GM19468 (cell line): ENCODE measurements around the gene KRTAP29-1.
"Not testable (repeated sequence)": the region's sequence is repeated elsewhere in the genome, so short reads cannot be mapped to it uniquely, and the experiment has no call there.

Experiments
- ATAC-seq: cut with Tn5 transposase; IDR thresholded peaks from one replicate; pipeline ENCODE4 v1.9.1; 2021; ENCODE audit warnings: mild to moderate bottlenecking, moderate library complexity, moderate number of reproducible peaks; ENCODE audit not compliant: unreplicated experiment; ENCODE audit errors: extremely low read depth

The KRTAP29-1 gene

GRCh38 chr17:41301916-41302901, at the start of gene KRTAP29-1:
Gene KRTAP29-1 (minus strand): TSS chr17:41302851. CDS start chr17:41302851, 0 bp downstream.
- no peak for ATAC-seq

GRCh38 chr17:41351177-41351576, 48.5 kb upstream of the KRTAP29-1 start:
- ATAC-seq, result no peak

- ATAC-seq, result not testable (repeated sequence)
Observed at GRCh38 chr17:41350381-41350878, 47.8 kb upstream of the KRTAP29-1 start, which contains the start of gene KRT33A. Gene KRT33A (minus strand): TSS chr17:41350828. CDS start chr17:41350767, 61 bp downstream.

- no peak for ATAC-seq
Observed at GRCh38 chr17:41347869-41348760, 45.5 kb upstream of the KRTAP29-1 start.

GRCh38 chr17:41346421-41346820, 43.8 kb upstream of the KRTAP29-1 start:
- ATAC-seq, result not testable (repeated sequence)

- ATAC-seq, result no peak
Observed at GRCh38 chr17:41345992-41346391, 43.3 kb upstream of the KRTAP29-1 start.

- no peak for ATAC-seq
Observed at GRCh38 chr17:41343029-41343428, 40.4 kb upstream of the KRTAP29-1 start.

- ATAC-seq, result peak; percentile 19
Observed at GRCh38 chr17:41340934-41341861, 38.5 kb upstream of the KRTAP29-1 start.

- ATAC-seq, result no peak
Observed at GRCh38 chr17:41340494-41340893, 37.8 kb upstream of the KRTAP29-1 start.

- ATAC-seq, result no peak
Observed at GRCh38 chr17:41339571-41340172, 37.0 kb upstream of the KRTAP29-1 start.

- ATAC-seq, result no peak
Observed at GRCh38 chr17:41338961-41339485, 36.4 kb upstream of the KRTAP29-1 start.

GRCh38 chr17:41335747-41336146, 33.1 kb upstream of the KRTAP29-1 start:
- ATAC-seq, result no peak

- no peak for ATAC-seq
Observed at GRCh38 chr17:41334385-41335305, 32.0 kb upstream of the KRTAP29-1 start.

GRCh38 chr17:41333836-41334235, 31.2 kb upstream of the KRTAP29-1 start:
- ATAC-seq, result no peak

- ATAC-seq, result no peak
Observed at GRCh38 chr17:41333098-41333497, 30.4 kb upstream of the KRTAP29-1 start.

GRCh38 chr17:41332239-41332638, 29.6 kb upstream of the KRTAP29-1 start:
- no peak for ATAC-seq

- no peak for ATAC-seq
Observed at GRCh38 chr17:41331606-41332005, 29.0 kb upstream of the KRTAP29-1 start.
